IMR-90 (cell line): ENCODE data around the gene TASP1.
"Not testable (repeated sequence)": the region's sequence is repeated elsewhere in the genome, so short reads cannot be mapped to it uniquely, and the experiment has no call there.

Experiments
- CTCF ChIP-seq: conservative IDR thresholded peaks from 2 replicates; pipeline ENCODE4 v1.5.1; 2012; ENCODE audit warnings: mild to moderate bottlenecking, low read depth, low read length, improper control_type of control experiment
- RAD21 ChIP-seq: IDR thresholded peaks from 2 replicates; pipeline ENCODE4 v1.6.1; 2012; ENCODE audit warnings: low read length, improper control_type of control experiment

GRCh38 chr20:13616713-13617112 is 22.0 kb downstream of the TASP1 start:
- TF ChIP-seq RAD21, CTCF: not testable (repeated sequence)
